GM23338 (cell line): Measurements from ENCODE around the gene PLEKHG2.

ENCODE experiments used
- CREB1 ChIP-seq: fragments of 250-450 bp; sonication (Bioruptor Pico); IDR thresholded peaks from 2 replicates; pipeline ENCODE4 v1.5.0; 2020; ENCODE audit warnings: low read depth, mild to moderate bottlenecking, moderate library complexity
- EZH2 ChIP-seq: fragments of 200-600 bp; sonication (generic); IDR thresholded peaks from one replicate; pipeline ENCODE4 v1.8.0; 2017; ENCODE audit warnings: antibody characterized with exemption, mild to moderate bottlenecking, low read depth; ENCODE audit not compliant: unreplicated experiment
- POLR2AphosphoS5 ChIP-seq: IDR thresholded peaks from 2 replicates; pipeline ENCODE4 v1.6.1; 2016; ENCODE audit warnings: antibody characterized with exemption, low read depth
- TF ChIP-seq, protein P1 (sequence below): IDR thresholded peaks from one replicate; pipeline ENCODE4 v1.6.1; 2018; ENCODE audit warnings: antibody characterized with exemption; ENCODE audit not compliant: unreplicated experiment
- TF ChIP-seq, protein P2 (sequence below), 2 experiments: fragments of 200-600 bp in 1 of 2; sonication (generic) in 1 of 2; conservative IDR thresholded peaks; 2 replicates each; pipeline versions ENCODE4 v1.5.1 to v1.6.1; 2016 to 2017; ENCODE audit warnings: antibody characterized with exemption in 2 of 2, low read depth in 2 of 2, mild to moderate bottlenecking in 2 of 2, moderate library complexity in 1 of 2

GRCh38 chr19:39419003-39419402, 6.5 kb downstream of the PLEKHG2 start:
- TF ChIP-seq, protein P1, sequence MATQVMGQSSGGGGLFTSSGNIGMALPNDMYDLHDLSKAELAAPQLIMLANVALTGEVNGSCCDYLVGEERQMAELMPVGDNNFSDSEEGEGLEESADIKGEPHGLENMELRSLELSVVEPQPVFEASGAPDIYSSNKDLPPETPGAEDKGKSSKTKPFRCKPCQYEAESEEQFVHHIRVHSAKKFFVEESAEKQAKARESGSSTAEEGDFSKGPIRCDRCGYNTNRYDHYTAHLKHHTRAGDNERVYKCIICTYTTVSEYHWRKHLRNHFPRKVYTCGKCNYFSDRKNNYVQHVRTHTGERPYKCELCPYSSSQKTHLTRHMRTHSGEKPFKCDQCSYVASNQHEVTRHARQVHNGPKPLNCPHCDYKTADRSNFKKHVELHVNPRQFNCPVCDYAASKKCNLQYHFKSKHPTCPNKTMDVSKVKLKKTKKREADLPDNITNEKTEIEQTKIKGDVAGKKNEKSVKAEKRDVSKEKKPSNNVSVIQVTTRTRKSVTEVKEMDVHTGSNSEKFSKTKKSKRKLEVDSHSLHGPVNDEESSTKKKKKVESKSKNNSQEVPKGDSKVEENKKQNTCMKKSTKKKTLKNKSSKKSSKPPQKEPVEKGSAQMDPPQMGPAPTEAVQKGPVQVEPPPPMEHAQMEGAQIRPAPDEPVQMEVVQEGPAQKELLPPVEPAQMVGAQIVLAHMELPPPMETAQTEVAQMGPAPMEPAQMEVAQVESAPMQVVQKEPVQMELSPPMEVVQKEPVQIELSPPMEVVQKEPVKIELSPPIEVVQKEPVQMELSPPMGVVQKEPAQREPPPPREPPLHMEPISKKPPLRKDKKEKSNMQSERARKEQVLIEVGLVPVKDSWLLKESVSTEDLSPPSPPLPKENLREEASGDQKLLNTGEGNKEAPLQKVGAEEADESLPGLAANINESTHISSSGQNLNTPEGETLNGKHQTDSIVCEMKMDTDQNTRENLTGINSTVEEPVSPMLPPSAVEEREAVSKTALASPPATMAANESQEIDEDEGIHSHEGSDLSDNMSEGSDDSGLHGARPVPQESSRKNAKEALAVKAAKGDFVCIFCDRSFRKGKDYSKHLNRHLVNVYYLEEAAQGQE = no peak
- TF ChIP-seq, protein P2, sequence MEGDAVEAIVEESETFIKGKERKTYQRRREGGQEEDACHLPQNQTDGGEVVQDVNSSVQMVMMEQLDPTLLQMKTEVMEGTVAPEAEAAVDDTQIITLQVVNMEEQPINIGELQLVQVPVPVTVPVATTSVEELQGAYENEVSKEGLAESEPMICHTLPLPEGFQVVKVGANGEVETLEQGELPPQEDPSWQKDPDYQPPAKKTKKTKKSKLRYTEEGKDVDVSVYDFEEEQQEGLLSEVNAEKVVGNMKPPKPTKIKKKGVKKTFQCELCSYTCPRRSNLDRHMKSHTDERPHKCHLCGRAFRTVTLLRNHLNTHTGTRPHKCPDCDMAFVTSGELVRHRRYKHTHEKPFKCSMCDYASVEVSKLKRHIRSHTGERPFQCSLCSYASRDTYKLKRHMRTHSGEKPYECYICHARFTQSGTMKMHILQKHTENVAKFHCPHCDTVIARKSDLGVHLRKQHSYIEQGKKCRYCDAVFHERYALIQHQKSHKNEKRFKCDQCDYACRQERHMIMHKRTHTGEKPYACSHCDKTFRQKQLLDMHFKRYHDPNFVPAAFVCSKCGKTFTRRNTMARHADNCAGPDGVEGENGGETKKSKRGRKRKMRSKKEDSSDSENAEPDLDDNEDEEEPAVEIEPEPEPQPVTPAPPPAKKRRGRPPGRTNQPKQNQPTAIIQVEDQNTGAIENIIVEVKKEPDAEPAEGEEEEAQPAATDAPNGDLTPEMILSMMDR (conservative IDR thresholded peaks at IDR 0.05; ENCODE audit: low read depth in 2 of 2) = no peak
- no peak for TF ChIP-seq EZH2
- TF ChIP-seq POLR2AphosphoS5 = no peak
- TF ChIP-seq CREB1 (CRISPR knock-in tag) = no peak
